Uterus (tissue), 2 donors: Measurements from ENCODE around the gene TMEM269.

Experiments used
- CTCF ChIP-seq, 4 experiments: fragments of 200-600 bp in 2 of 4; fragments of 450-650 bp in 2 of 4; sonication (generic) in 2 of 4; IDR thresholded peaks; one replicate each; pipeline ENCODE4 v1.5.1; 2016 to 2019; ENCODE audit warnings: antibody characterized with exemption in 4 of 4, mild to moderate bottlenecking in 2 of 4, moderate library complexity in 1 of 4
- POLR2A ChIP-seq, 2 donors: fragments of 450-650 bp; IDR thresholded peaks; one replicate each; pipeline ENCODE4 v1.6.1; 2016; ENCODE audit warnings: antibody characterized with exemption in 2 of 2, mild to moderate bottlenecking in 1 of 2, moderate library complexity in 1 of 2

- TF ChIP-seq CTCF (IDR thresholded peaks at IDR 0.05) (no peak), POLR2A (IDR thresholded peaks at IDR 0.05) (no peak)
These were observed 38.9 kb upstream of the TMEM269 start for GRCh38 chr1:42745851-42746250.
